ENCODE measurements around the gene MICAL1.

MICAL1 gene

GRCh38 chr6:109496036-109496772 is 40.6 kb upstream of the MICAL1 start:
- H3K4me3 ChIP-seq (ENCODE audit: low read depth, low read length): no peak overlapping the region
- TF ChIP-seq MYC (IDR thresholded peaks at IDR 0.05; ENCODE audit: low read depth, low read length) (no peak), MAX (IDR thresholded peaks at IDR 0.05; ENCODE audit: low read depth, low read length) (no peak), CTCF (IDR thresholded peaks at IDR 0.05; ENCODE audit: low read depth, low read length) (no peak), POLR2A (IDR thresholded peaks at IDR 0.05; ENCODE audit: extremely low read depth, insufficient read length) (no peak)
- no peak for DNase-seq (ENCODE audit: low read depth)

GRCh38 chr6:109493865-109494264 is 38.3 kb upstream of the MICAL1 start:
- H3K4me3 ChIP-seq (ENCODE audit: low read depth, low read length): no peak overlapping the region
- TF ChIP-seq CTCF (IDR thresholded peaks at IDR 0.05; ENCODE audit: low read depth, low read length) (no peak), MAX (IDR thresholded peaks at IDR 0.05; ENCODE audit: low read depth, low read length) (no peak), POLR2A (IDR thresholded peaks at IDR 0.05; ENCODE audit: extremely low read depth, insufficient read length) (no peak), MYC (IDR thresholded peaks at IDR 0.05; ENCODE audit: low read depth, low read length) (no peak)
- DNase-seq (ENCODE audit: low read depth): peak; percentile 62

GRCh38 chr6:109491207-109491938 is 35.8 kb upstream of the MICAL1 start:
- no peak for DNase-seq (ENCODE audit: low read depth)
- TF ChIP-seq MAX (IDR thresholded peaks at IDR 0.05; ENCODE audit: low read depth, low read length) (no peak), CTCF (IDR thresholded peaks at IDR 0.05; ENCODE audit: low read depth, low read length) (no peak), POLR2A (IDR thresholded peaks at IDR 0.05; ENCODE audit: extremely low read depth, insufficient read length) (no peak), MYC (IDR thresholded peaks at IDR 0.05; ENCODE audit: low read depth, low read length) (no peak)
- H3K4me3 ChIP-seq (ENCODE audit: low read depth, low read length): no peak overlapping the region

- H3K4me3 ChIP-seq (ENCODE audit: low read depth, low read length): no peak overlapping the region
- no peak for DNase-seq (ENCODE audit: low read depth)
- no peak for TF ChIP-seq MAX (IDR thresholded peaks at IDR 0.05; ENCODE audit: low read depth, low read length)
Observed at GRCh38 chr6:109490713-109491112, 35.1 kb upstream of the MICAL1 start.

- no peak for DNase-seq (ENCODE audit: low read depth)
- no peak overlapping the region for H3K4me3 ChIP-seq (ENCODE audit: low read depth, low read length)
- TF ChIP-seq POLR2A (IDR thresholded peaks at IDR 0.05; ENCODE audit: extremely low read depth, insufficient read length) (no peak), MYC (IDR thresholded peaks at IDR 0.05; ENCODE audit: low read depth, low read length) (no peak), CTCF (IDR thresholded peaks at IDR 0.05; ENCODE audit: low read depth, low read length) (no peak), MAX (IDR thresholded peaks at IDR 0.05; ENCODE audit: low read depth, low read length) (no peak)
Observed at GRCh38 chr6:109488001-109488400, 32.4 kb upstream of the MICAL1 start.

- no peak for DNase-seq (ENCODE audit: low read depth)
- TF ChIP-seq POLR2A (IDR thresholded peaks at IDR 0.05; ENCODE audit: extremely low read depth, insufficient read length) (no peak), CTCF (IDR thresholded peaks at IDR 0.05; ENCODE audit: low read depth, low read length) (no peak), MYC (IDR thresholded peaks at IDR 0.05; ENCODE audit: low read depth, low read length) (no peak), MAX (IDR thresholded peaks at IDR 0.05; ENCODE audit: low read depth, low read length) (no peak)
- H3K4me3 ChIP-seq (ENCODE audit: low read depth, low read length): no peak overlapping the region
Observed at GRCh38 chr6:109486068-109486467, 30.5 kb upstream of the MICAL1 start.
